ENCODE data around the gene HEATR5B. TPM values are rescaled to one million over a fixed set of nuclear protein-coding genes. Genes with fewer than 3 reads are reported as not detected.

The HEATR5B gene
- total and polyA plus RNA-seq, 2 of the 8 experiments (the other 6 are each of a cell fraction or from before 2014, with no cell fraction given), result 7.0 to 12.6 TPM

GRCh38 chr2:36964496-36965058, 119.6 kb downstream of the HEATR5B start:
- Histone ChIP-seq H3K36me3 (ENCODE audit: control insufficient read depth in 2 of 4, insufficient read depth in 4 of 4, low read length in 3 of 4) (no peaks in the 10 kb centered on the region; a peak in 1 of 8 replicates), H3K4me2 (ENCODE audit: insufficient read depth in 1 of 2, low read depth in 2 of 2, low read length in 2 of 2) (peak overlapping the region; percentile 82 to 86), H3K4me3 (ENCODE audit: extremely low read depth in 1 of 4, insufficient read depth in 2 of 4, low read depth in 3 of 4, low read length in 4 of 4) (peak overlapping the region; percentile 89 to 95 (median 92); a peak in 5 of 8 replicates), H2BK15ac (ENCODE audit: low read length) (no peak overlapping the region), H3K79me1 (ENCODE audit: low read depth, low read length) (no peaks in the 10 kb centered on the region), H3K4me1 (replicated peaks in 1 of 4; ENCODE audit: control insufficient read depth in 3 of 4, insufficient read depth in 4 of 4, low read length in 3 of 4) (peaks cover 7 to 19% (median 15%) of the 10 kb centered on the region in 4 experiments), H3K14ac (ENCODE audit: insufficient read length) (no peak overlapping the region), H3K56ac (replicated peaks; ENCODE audit: insufficient read length, low read depth, low read length) (no peak overlapping the region), H3K27me3 (replicated peaks in 1 of 4; ENCODE audit: control insufficient read depth in 3 of 4, extremely low read depth in 1 of 4, insufficient read depth in 3 of 4, low read length in 3 of 4) (no peaks in the 10 kb centered on the region), H3K9me3 (ENCODE audit: insufficient read depth in 2 of 2, low read depth in 1 of 2, low read length in 1 of 2) (no peaks in the 10 kb centered on the region), H3K18ac (ENCODE audit: extremely low read depth, low read length) (peak overlapping the region; percentile 38; the same call in 1 of the 2 replicates), H4K20me1 (replicated peaks in 1 of 2; ENCODE audit: control insufficient read depth in 1 of 2, insufficient read depth in 2 of 2, low read length in 2 of 2) (no peaks in the 10 kb centered on the region), H4K8ac (ENCODE audit: extremely low read depth, insufficient read depth, low read length) (no peak overlapping the region), H2BK5ac (ENCODE audit: low read depth, low read length) (peak overlapping the region; percentile 62; the same call in 1 of the 2 replicates), H3K23me2 (ENCODE audit: low read depth, low read length) (peaks cover 11% of the 10 kb centered on the region), H2AK5ac (ENCODE audit: low read depth, low read length) (peak overlapping the region; percentile 67), H3K9ac (replicated peaks in 1 of 4; ENCODE audit: extremely low read depth in 1 of 4, low read depth in 3 of 4, low read length in 3 of 4) (no peak overlapping the region), H2BK120ac (replicated peaks; ENCODE audit: low read depth, low read length) (no peak overlapping the region), H2AFZ (ENCODE audit: low read length) (no peak overlapping the region), H3K4ac (replicated peaks; ENCODE audit: insufficient read length, low read depth, low read length) (peak overlapping the region; percentile 1), H3K23ac (ENCODE audit: insufficient read length) (no peak overlapping the region), H4K91ac (replicated peaks; ENCODE audit: insufficient read length, low read length) (peak overlapping the region; percentile 5), H3K27ac (ENCODE audit: low read depth, low read length) (no peak overlapping the region), H2BK12ac (ENCODE audit: low read depth, low read length) (peak overlapping the region; percentile 71), H3K79me2 (ENCODE audit: control insufficient read depth in 1 of 2, insufficient read depth in 2 of 2, low read length in 2 of 2) (peaks cover 0 to 52% of the 10 kb centered on the region in 2 experiments; a peak in 3 of 4 replicates), H2BK20ac (ENCODE audit: low read length) (0 out of 2 replicates have a peak overlapping the region, but pooled peaks have one; percentile 76), H4K5ac (ENCODE audit: insufficient read length, low read depth, low read length) (no peak overlapping the region)
- 56% methylated on average over 5 of the region's 5 CpGs; no CpG with 5 or more reads in 1 of the 2 experiments for WGBS, 2 experiments (ENCODE audit: extremely low coverage in 1 of 2, insufficient coverage in 1 of 2, insufficient read length in 1 of 2, insufficient replicate concordance in 2 of 2, low coverage in 1 of 2, low lambda C conversion rate in 2 of 2, missing lambda C conversion rate in 1 of 2)
- POLR2A ChIA-PET (ENCODE audit: partially characterized antibody), result no interaction called here
- CTCF ChIA-PET (ENCODE audit: partially characterized antibody), result no interaction called here
- DNase-seq (ENCODE audit: low read depth in 1 of 2, low spot score in 2 of 2) (no peak), FAIRE-seq (no peak)
- TF ChIP-seq ASH2L (IDR thresholded peaks at IDR 0.05; ENCODE audit: low read length) (no peak), SIRT6 (IDR thresholded peaks at IDR 0.05; ENCODE audit: low read length) (no peak), TCF12 (IDR thresholded peaks at IDR 0.05; ENCODE audit: low read depth, low read length) (no peak), CBX5 (IDR thresholded peaks at IDR 0.05; ENCODE audit: low read depth, low read length) (no peak), BACH1 (IDR thresholded peaks at IDR 0.05; ENCODE audit: low read length) (no peak), E2F6 (IDR thresholded peaks at IDR 0.05) (no peak), SP4 (IDR thresholded peaks at IDR 0.05; ENCODE audit: low read length) (no peak), BCL11A (IDR thresholded peaks at IDR 0.05; ENCODE audit: low read depth in 2 of 2, low read length in 2 of 2) (no peak), TAF1 (IDR thresholded peaks at IDR 0.05; ENCODE audit: low read depth, low read length) (no peak), RFX5 (IDR thresholded peaks at IDR 0.05; ENCODE audit: borderline replicate concordance, low read depth, low read length) (no peak), USF2 (IDR thresholded peaks at IDR 0.05; ENCODE audit: low read length) (no peak), MAFK (IDR thresholded peaks at IDR 0.05; ENCODE audit: low read depth, low read length) (no peak), CTBP2 (IDR thresholded peaks at IDR 0.05; ENCODE audit: borderline replicate concordance, insufficient read depth, insufficient read length, low read length) (no peak)

Measured in H1 (cell line).